Gastroesophageal sphincter (tissue), 3 donors: ENCODE measurements around the gene ALG3.

Experiments used
- CTCF ChIP-seq, 4 experiments: fragments of 200-600 bp in 2 of 4; fragments of 450-650 bp in 2 of 4; sonication (generic) in 1 of 4; IDR thresholded peaks; one replicate each; pipeline ENCODE4 v1.5.1; 2017 to 2019; ENCODE audit warnings: antibody characterized with exemption in 4 of 4, mild to moderate bottlenecking in 2 of 4, moderate library complexity in 2 of 4
- EP300 ChIP-seq: sonication (generic); formaldehyde crosslinking; IDR thresholded peaks from one replicate; pipeline ENCODE4 v1.6.1; 2017; ENCODE audit warnings: antibody characterized with exemption, mild to moderate bottlenecking
- POLR2A ChIP-seq, 2 donors: fragments of 450-650 bp; IDR thresholded peaks; one replicate each; pipeline ENCODE4 v1.6.1; 2017; ENCODE audit warnings: antibody characterized with exemption in 2 of 2, mild to moderate bottlenecking in 2 of 2, moderate library complexity in 1 of 2
- POLR2AphosphoS5 ChIP-seq: sonication (generic); formaldehyde crosslinking; IDR thresholded peaks from one replicate; pipeline ENCODE4 v1.6.1; 2017; ENCODE audit warnings: antibody characterized with exemption

GRCh38 chr3:184200825-184201224 is 47.9 kb downstream of the ALG3 start:
- TF ChIP-seq POLR2A (IDR thresholded peaks at IDR 0.05) (no peak), CTCF (IDR thresholded peaks at IDR 0.05) (no peak), EP300 (no peak), POLR2AphosphoS5 (no peak)
